Activated CD4-positive, alpha-beta memory T cell treated with anti-CD3 and anti-CD28 coated beads for 36 hours (primary cell): ENCODE results near the gene ADAMTS19. TPM values are rescaled to one million over a fixed set of nuclear protein-coding genes. Genes with fewer than 3 reads are reported as not detected.
"Not testable (repeated sequence)": the region's sequence is repeated elsewhere in the genome, so short reads cannot be mapped to it uniquely, and the experiment has no call there.

Experiments
- CTCF ChIA-PET: fragments of 350-600 bp; sonication (Branson Sonifier 250); formaldehyde crosslinking; loops from one replicate; lab custom pipeline; 2021; ENCODE audit warnings: antibody characterized with exemption, inconsistent platforms; lab: Charles Lee
- POLR2A ChIA-PET: fragments of 350-600 bp; sonication (Branson Sonifier 250); formaldehyde crosslinking; loops from one replicate; lab custom pipeline; 2021; ENCODE audit warnings: antibody characterized with exemption; lab: Charles Lee
- DNase-seq: peaks from one replicate; pipeline ENCODE4 v3.0.0-alpha.2; 2020
- H3K27ac Mint-ChIP-seq: one replicate; pipeline ENCODE4 v1.8.0; 2021; ENCODE audit warnings: mixed read lengths
- H3K27me3 Mint-ChIP-seq: one replicate; pipeline ENCODE4 v1.8.0; 2021; ENCODE audit warnings: mixed read lengths
- H3K36me3 Mint-ChIP-seq: one replicate; pipeline ENCODE4 v1.8.0; 2021; ENCODE audit warnings: mixed read lengths
- H3K4me1 Mint-ChIP-seq: one replicate; pipeline ENCODE4 v1.8.0; 2021; ENCODE audit warnings: low read depth, mixed read lengths
- H3K4me3 Mint-ChIP-seq: one replicate; pipeline ENCODE4 v1.8.0; 2021; ENCODE audit warnings: mild to moderate bottlenecking, mixed read lengths
- H3K9me3 Mint-ChIP-seq: one replicate; pipeline ENCODE4 v1.8.0; 2021; ENCODE audit warnings: mixed read lengths
- intact Hi-C: fragments of 100-400 bp; cut with micrococcal nuclease; formaldehyde crosslinking; loops from one replicate; pipeline ENCODE4 v1.15.1; 2023
- total RNA-seq, 2 experiments: library from RNA; stranded (reverse); gene quantifications; one replicate each; pipeline ENCODE4 v1.2.3, GENCODE V29; 2021

The ADAMTS19 gene
- not detected for total RNA-seq

DNA sequence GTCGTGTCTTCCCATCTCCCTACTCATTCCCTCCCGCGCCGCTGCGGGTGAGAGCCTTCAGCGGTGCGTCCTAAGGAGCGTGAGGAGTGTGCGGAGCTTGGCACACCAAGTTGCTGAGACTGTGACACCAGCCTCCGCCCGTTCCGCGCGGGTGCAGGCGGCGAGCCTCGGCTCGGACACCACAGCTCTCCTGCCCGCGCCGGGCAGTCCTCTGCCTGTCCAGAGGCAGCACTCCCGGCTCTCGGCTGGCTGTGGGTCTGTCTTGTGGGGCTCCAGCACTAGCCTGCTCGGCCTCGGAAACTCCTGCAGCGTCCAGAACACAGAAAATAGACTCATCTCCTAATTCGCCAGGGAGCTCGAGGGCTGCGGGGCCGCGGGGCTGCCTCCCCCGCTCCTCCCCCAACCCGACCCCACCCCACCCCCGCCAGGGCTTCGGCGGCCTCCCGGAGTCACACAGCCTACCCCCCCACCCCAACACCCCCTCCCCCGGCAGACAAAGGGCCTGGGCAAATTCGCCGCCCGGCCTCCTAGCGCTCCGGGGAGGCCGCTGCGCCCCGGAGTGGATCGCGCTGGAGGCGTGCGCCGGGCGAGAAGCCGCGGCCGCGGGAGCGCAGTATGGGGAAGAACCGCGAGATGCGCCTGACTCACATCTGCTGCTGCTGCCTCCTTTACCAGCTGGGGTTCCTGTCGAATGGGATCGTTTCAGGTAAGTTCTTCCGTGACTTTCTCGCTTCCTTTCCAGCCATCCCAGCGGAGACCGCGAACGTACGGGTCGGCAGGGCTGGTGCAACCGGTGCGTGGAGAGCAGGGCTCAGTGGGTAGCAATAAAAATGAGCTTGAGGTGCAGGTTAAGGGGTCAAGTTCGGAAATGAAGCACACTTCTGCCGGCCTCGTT, at the start of gene ADAMTS19:
ADAMTS19 (plus strand) TSS at position 522 of the 895 bp plus-strand sequence; CDS start at position 616, 94 bp downstream.
- no peak within 1 kb of the TSS for H3K27ac Mint-ChIP-seq
- ChIA-PET CTCF (no interaction called here), POLR2A (no interaction called here)
- H3K9me3 Mint-ChIP-seq: no peaks in the 10 kb centered on the region
- peak; percentile 34 for DNase-seq
- H3K4me1 Mint-ChIP-seq: peaks cover 12% of the 10 kb centered on the region
- H3K4me3 Mint-ChIP-seq: no peak within 1 kb of the TSS
- intact Hi-C loops: loop anchor here (2.0 kb wide), 1 partner anchor 309 kb away; no protein-coding TSS in a partner anchor
- H3K27me3 Mint-ChIP-seq: peaks cover 28% of the 10 kb centered on the region
- H3K36me3 Mint-ChIP-seq: peaks cover 1% of the 10 kb centered on the region

DNA sequence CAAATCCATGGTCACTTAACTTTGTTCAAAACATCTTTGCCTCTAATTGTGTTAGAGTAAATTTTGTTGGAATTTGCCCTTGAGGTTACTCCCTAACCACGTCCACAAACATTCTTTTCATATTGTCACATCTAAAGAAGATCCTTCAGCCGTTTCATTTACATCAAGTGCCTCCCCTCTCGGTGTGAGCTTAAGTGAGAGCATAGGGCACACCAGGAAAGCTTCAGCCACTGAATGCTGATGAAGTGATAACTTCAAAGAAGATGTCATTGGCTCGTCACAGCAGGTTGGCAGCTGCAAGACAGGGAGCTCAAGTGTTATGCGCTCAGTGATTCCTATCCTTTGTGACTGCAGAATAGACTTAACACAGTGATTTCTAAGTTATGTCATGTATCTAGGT, 49.6 kb upstream of the ADAMTS19 start:
- intact Hi-C loops: no loop called here
- no peak overlapping the region for H3K4me3 Mint-ChIP-seq
- H3K9me3 Mint-ChIP-seq: peaks cover 11% of the 10 kb centered on the region
- H3K4me1 Mint-ChIP-seq: no peaks in the 10 kb centered on the region
- no peaks in the 10 kb centered on the region for H3K36me3 Mint-ChIP-seq
- no peak for DNase-seq
- H3K27me3 Mint-ChIP-seq: no peaks in the 10 kb centered on the region
- CTCF ChIA-PET: no interaction called here
- no peak overlapping the region for H3K27ac Mint-ChIP-seq
- POLR2A ChIA-PET: no interaction called here

DNA sequence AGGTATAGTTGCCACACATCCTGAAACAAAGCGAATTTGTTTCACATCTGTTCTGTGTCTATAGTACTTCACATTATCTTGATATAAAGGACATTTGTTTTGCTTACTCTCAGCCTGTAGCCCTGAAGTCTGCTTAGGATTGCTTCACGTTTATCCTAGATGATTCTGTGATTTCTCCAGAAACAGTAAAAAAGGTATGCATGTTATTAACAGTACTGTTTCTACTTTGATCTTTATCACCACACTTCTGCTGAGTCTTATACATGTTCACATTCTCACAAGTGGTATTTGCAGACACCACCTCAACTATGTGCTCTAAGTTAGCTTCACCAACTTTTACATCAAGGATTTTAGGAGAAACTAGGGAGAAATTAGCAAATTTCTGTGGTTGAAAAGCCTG, 47.4 kb upstream of the ADAMTS19 start:
- H3K4me3 Mint-ChIP-seq: no peak overlapping the region
- no peaks in the 10 kb centered on the region for H3K36me3 Mint-ChIP-seq
- no peaks in the 10 kb centered on the region for H3K4me1 Mint-ChIP-seq
- peaks cover 14% of the 10 kb centered on the region for H3K9me3 Mint-ChIP-seq
- no peak overlapping the region for H3K27ac Mint-ChIP-seq
- DNase-seq: no peak
- ChIA-PET CTCF (no interaction called here), POLR2A (no interaction called here)
- no peaks in the 10 kb centered on the region for H3K27me3 Mint-ChIP-seq
- intact Hi-C loops: no loop called here

- no peak overlapping the region for H3K4me3 Mint-ChIP-seq
These were observed 46.5 kb upstream of the ADAMTS19 start for GRCh38 chr5:129413570-129413969.

DNA sequence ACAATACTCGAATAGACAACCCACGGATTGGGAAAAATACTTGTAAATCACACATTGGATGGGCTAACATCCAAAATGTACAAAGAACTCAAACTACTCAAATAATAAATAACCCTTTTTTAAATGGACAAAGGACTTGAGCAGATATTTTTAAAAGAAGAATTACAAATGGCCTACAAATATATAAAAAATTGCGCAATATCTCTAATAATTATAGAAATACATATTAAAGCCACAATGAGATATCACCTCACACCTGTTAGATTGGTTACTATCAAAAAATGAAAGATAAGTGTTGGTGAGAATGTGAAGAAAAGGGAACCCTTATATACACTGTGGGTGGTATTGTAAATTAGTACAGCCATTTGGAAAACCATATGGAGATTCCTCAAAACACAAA, 40.8 kb upstream of the ADAMTS19 start:
- no peaks in the 10 kb centered on the region for H3K36me3 Mint-ChIP-seq
- H3K27ac Mint-ChIP-seq: no peak overlapping the region
- intact Hi-C loops: no loop called here
- no peaks in the 10 kb centered on the region for H3K4me1 Mint-ChIP-seq
- H3K4me3 Mint-ChIP-seq: no peak overlapping the region
- no peak for DNase-seq
- ChIA-PET CTCF (no interaction called here), POLR2A (no interaction called here)
- no peaks in the 10 kb centered on the region for H3K27me3 Mint-ChIP-seq
- peaks cover 10% of the 10 kb centered on the region for H3K9me3 Mint-ChIP-seq

More at GRCh38 chr5:129413570-129413969, 46.5 kb upstream of the ADAMTS19 start:
- CTCF ChIA-PET: no interaction called here
- POLR2A ChIA-PET: no interaction called here
- no peak for DNase-seq
- Mint-ChIP-seq H3K9me3 (peaks cover 14% of the 10 kb centered on the region), H3K4me1 (no peaks in the 10 kb centered on the region), H3K36me3 (no peaks in the 10 kb centered on the region), H3K27ac (no peak overlapping the region), H3K27me3 (no peaks in the 10 kb centered on the region)
- intact Hi-C loops: no loop called here

DNA sequence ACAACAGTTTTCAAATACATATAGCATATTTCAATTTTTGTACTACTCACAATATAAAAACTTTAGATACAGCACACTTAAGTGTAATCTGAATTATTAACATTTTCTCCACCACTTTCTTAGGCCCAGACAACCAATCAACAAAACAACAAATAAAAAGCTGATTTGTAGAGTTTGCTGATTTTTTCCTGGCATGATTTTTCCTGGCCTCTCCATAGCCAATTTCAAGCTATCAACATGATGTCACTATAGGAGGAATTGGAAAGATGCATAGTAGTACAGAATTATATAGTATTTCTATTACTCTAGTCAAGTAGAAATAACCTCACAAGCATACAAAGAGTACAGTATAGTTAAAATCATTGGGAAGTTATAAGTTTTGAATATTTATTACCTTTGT, 35.1 kb upstream of the ADAMTS19 start:
- CTCF ChIA-PET: interaction anchor here (0.5 kb wide), 1 partner anchor 1274 kb away, joined by 3 read pairs; no protein-coding TSS in a partner anchor
- H3K9me3 Mint-ChIP-seq: peaks cover 2% of the 10 kb centered on the region

DNA sequence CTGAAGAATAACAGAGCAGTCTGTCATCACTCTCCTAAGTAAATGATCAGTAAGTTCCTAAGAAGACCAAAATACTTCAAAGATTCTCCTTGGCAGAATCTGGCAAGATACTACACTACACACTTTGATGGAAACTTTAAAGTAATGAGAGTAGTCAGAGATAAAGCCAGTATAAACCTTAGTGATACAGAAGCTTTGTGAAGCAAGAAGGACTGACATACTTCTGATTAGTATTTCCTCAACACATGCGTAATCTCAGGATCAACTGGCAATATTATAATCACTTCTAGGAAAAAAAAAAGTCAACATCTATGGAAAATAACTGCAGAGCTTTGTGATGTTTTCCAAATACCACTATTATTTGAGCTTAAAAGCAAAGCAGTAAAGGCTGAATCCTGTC, 34.0 kb upstream of the ADAMTS19 start:
- DNase-seq: no peak
- H3K9me3 Mint-ChIP-seq: peaks cover 2% of the 10 kb centered on the region
- H3K36me3 Mint-ChIP-seq: no peaks in the 10 kb centered on the region
- H3K4me3 Mint-ChIP-seq: no peak overlapping the region
- CTCF ChIA-PET: no interaction called here
- H3K27ac Mint-ChIP-seq: no peak overlapping the region
- POLR2A ChIA-PET: no interaction called here
- H3K27me3 Mint-ChIP-seq: no peaks in the 10 kb centered on the region
- intact Hi-C loops: no loop called here
- H3K4me1 Mint-ChIP-seq: no peaks in the 10 kb centered on the region

More for the DNA sequence above, 35.1 kb upstream of the ADAMTS19 start:
- Mint-ChIP-seq H3K27ac (no peak overlapping the region), H3K36me3 (no peaks in the 10 kb centered on the region), H3K27me3 (no peaks in the 10 kb centered on the region), H3K4me1 (no peaks in the 10 kb centered on the region), H3K4me3 (no peak overlapping the region)
- intact Hi-C loops: no loop called here
- POLR2A ChIA-PET: no interaction called here
- DNase-seq: no peak

DNA sequence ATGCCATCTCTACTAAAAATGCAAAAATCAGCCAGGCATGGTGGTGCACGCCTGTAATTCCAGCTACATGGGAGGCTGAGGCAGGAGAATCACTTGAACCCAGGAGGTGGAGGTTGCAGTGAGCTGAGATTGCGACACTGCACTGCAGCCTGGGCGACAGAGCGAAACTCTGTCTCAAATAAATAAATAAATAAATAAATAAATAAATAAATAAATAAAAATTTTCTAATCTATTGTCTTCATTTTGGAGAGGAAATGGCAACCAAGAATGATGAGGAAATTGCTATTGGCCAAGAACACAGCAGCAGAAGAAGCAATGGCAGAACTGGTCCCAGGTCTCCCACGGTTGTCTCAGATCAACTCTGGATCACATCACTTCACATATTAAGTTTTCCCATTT, 31.5 kb upstream of the ADAMTS19 start:
- H3K9me3 Mint-ChIP-seq, H3K27ac Mint-ChIP-seq, intact Hi-C loops, CTCF ChIA-PET, H3K4me1 Mint-ChIP-seq, DNase-seq, H3K36me3 Mint-ChIP-seq, POLR2A ChIA-PET, H3K4me3 Mint-ChIP-seq, H3K27me3 Mint-ChIP-seq: not testable (repeated sequence)

GRCh38 chr5:129431406-129431805, 28.7 kb upstream of the ADAMTS19 start:
- Mint-ChIP-seq H3K36me3 (no peaks in the 10 kb centered on the region), H3K9me3 (peaks cover 2% of the 10 kb centered on the region), H3K27ac (no peak overlapping the region), H3K27me3 (no peaks in the 10 kb centered on the region), H3K4me1 (no peaks in the 10 kb centered on the region), H3K4me3 (no peak overlapping the region)
- intact Hi-C loops: no loop called here
- ChIA-PET POLR2A (no interaction called here), CTCF (no interaction called here)
- DNase-seq: no peak

DNA sequence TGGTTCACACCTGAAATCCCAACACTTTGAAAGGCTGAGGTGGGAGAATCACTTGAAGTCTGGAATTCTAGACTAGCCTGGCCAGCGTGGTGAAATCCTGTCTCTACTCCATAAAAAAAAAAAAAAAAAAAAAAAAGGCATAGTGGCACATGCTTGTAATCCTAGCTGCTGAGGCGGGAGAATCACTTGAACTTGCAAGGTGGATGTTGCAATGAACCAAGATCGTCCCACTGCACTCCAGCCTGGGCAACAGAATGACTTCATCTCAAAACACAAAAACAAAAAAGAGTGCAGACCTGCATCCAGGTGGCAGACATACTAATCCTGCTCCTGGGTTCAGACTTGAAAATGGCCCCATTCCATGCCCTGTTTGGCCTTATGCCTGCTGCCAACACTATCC, 21.8 kb upstream of the ADAMTS19 start:
- H3K4me1 Mint-ChIP-seq: no peaks in the 10 kb centered on the region
- H3K27ac Mint-ChIP-seq: no peak overlapping the region
- no peaks in the 10 kb centered on the region for H3K36me3 Mint-ChIP-seq
- H3K27me3 Mint-ChIP-seq: no peaks in the 10 kb centered on the region
- ChIA-PET CTCF (no interaction called here), POLR2A (no interaction called here)
- intact Hi-C loops: no loop called here
- H3K9me3 Mint-ChIP-seq: no peaks in the 10 kb centered on the region
- DNase-seq: no peak
- H3K4me3 Mint-ChIP-seq: no peak overlapping the region

DNA sequence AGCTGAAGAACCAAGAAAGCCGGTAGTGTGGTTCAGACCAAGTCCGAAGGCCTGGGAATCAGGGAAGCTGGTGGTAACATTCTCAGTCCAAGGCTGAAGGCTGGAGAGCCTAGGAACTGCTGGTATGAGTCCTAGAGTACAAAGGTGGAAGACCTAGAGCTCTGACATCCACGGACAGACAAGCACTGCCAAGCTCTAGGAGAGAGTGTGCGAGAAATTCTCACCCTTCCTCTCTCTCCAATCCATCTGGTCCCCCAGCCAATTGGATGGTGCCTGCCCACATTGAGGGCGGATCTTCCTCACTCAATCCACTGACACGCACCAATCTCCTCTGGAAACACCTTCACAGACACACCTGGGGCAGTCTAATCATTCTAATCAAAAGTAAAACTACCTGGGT, 19.7 kb upstream of the ADAMTS19 start:
- CTCF ChIA-PET: no interaction called here
- intact Hi-C loops: no loop called here
- Mint-ChIP-seq H3K36me3 (no peaks in the 10 kb centered on the region), H3K27ac (no peak overlapping the region), H3K9me3 (no peaks in the 10 kb centered on the region), H3K27me3 (no peaks in the 10 kb centered on the region), H3K4me1 (no peaks in the 10 kb centered on the region), H3K4me3 (no peak overlapping the region)
- no peak for DNase-seq
- POLR2A ChIA-PET: no interaction called here

GRCh38 chr5:129441096-129441495, 19.0 kb upstream of the ADAMTS19 start:
- H3K36me3 Mint-ChIP-seq: no peaks in the 10 kb centered on the region
- H3K4me1 Mint-ChIP-seq: no peaks in the 10 kb centered on the region
- H3K27ac Mint-ChIP-seq: no peak overlapping the region
- intact Hi-C loops: no loop called here
- no peak for DNase-seq
- no peak overlapping the region for H3K4me3 Mint-ChIP-seq
- POLR2A ChIA-PET: no interaction called here
- CTCF ChIA-PET: interaction anchor here (0.6 kb wide), 1 partner anchor 680 kb away, joined by 3 read pairs; no protein-coding TSS in a partner anchor
- H3K9me3 Mint-ChIP-seq: no peaks in the 10 kb centered on the region
- H3K27me3 Mint-ChIP-seq: no peaks in the 10 kb centered on the region

- POLR2A ChIA-PET: no interaction called here
- H3K9me3 Mint-ChIP-seq: no peaks in the 10 kb centered on the region
These were observed 14.7 kb upstream of the ADAMTS19 start for GRCh38 chr5:129445379-129445778.

More at GRCh38 chr5:129445379-129445778, 14.7 kb upstream of the ADAMTS19 start:
- no peaks in the 10 kb centered on the region for H3K36me3 Mint-ChIP-seq
- no peaks in the 10 kb centered on the region for H3K27me3 Mint-ChIP-seq
- no peak overlapping the region for H3K27ac Mint-ChIP-seq
- no peak for DNase-seq
- intact Hi-C loops: no loop called here
- H3K4me1 Mint-ChIP-seq: no peaks in the 10 kb centered on the region
- CTCF ChIA-PET: no interaction called here
- H3K4me3 Mint-ChIP-seq: no peak overlapping the region
